Islet precursor cell (in vitro differentiated cells): Measurements from ENCODE around the gene VAPA.

Source experiments
- DNase-seq: peaks from one replicate; pipeline ENCODE4 v3.0.0-alpha.2; 2018

VAPA gene

GRCh38 chr18:9944805-9945204, 31.0 kb downstream of the VAPA start:
- no peak for DNase-seq

GRCh38 chr18:9946831-9947230, 33.0 kb downstream of the VAPA start:
- no peak for DNase-seq

GRCh38 chr18:9947248-9947647, 33.4 kb downstream of the VAPA start:
- DNase-seq: no peak

- DNase-seq: no peak
These were observed 35.5 kb downstream of the VAPA start for GRCh38 chr18:9949315-9949714.

GRCh38 chr18:9949861-9950260, 36.0 kb downstream of the VAPA start:
- DNase-seq: no peak

- no peak for DNase-seq
These were observed 36.6 kb downstream of the VAPA start for GRCh38 chr18:9950289-9951016.

GRCh38 chr18:9951022-9951859, 37.4 kb downstream of the VAPA start:
- DNase-seq: peak; percentile 63

- no peak for DNase-seq
These were observed 39.0 kb downstream of the VAPA start for GRCh38 chr18:9952633-9953416.

- no peak for DNase-seq
These were observed 45.1 kb downstream of the VAPA start for GRCh38 chr18:9958861-9959399.

GRCh38 chr18:9959564-9959963, 45.7 kb downstream of the VAPA start:
- DNase-seq: no peak

- DNase-seq: no peak
These were observed 46.6 kb downstream of the VAPA start for GRCh38 chr18:9960258-9960904.

GRCh38 chr18:9961041-9961440, 47.2 kb downstream of the VAPA start:
- no peak for DNase-seq

GRCh38 chr18:9965711-9966624, 52.2 kb downstream of the VAPA start:
- no peak for DNase-seq

- DNase-seq: peak; percentile 71
These were observed 54.4 kb downstream of the VAPA start for GRCh38 chr18:9968081-9968848.

GRCh38 chr18:9969247-9969646, 55.4 kb downstream of the VAPA start:
- DNase-seq: no peak

- DNase-seq: peak; percentile 75
These were observed 57.6 kb downstream of the VAPA start for GRCh38 chr18:9971313-9971920.

GRCh38 chr18:9973470-9973869, 59.7 kb downstream of the VAPA start:
- DNase-seq: no peak

- DNase-seq: no peak
These were observed 60.6 kb downstream of the VAPA start for GRCh38 chr18:9974279-9974915.

GRCh38 chr18:9975658-9976057, 61.8 kb downstream of the VAPA start:
- no peak for DNase-seq

GRCh38 chr18:9982711-9983110, 68.9 kb downstream of the VAPA start:
- DNase-seq: no peak
